HepG2 (cell line): ENCODE measurements around the gene ARHGAP11B.
"Not testable (repeated sequence)": the region's sequence is repeated elsewhere in the genome, so short reads cannot be mapped to it uniquely, and the experiment has no call there.

Experiments
- CTCF ChIP-seq: sonication (generic); formaldehyde crosslinking; IDR thresholded peaks from 2 replicates; pipeline ENCODE4 v1.5.0; 2020; ENCODE audit warnings: mild to moderate bottlenecking, missing genetic modification reagents, moderate library complexity
- FOXP4 ChIP-seq: sonication (generic); formaldehyde crosslinking; IDR thresholded peaks from 2 replicates; pipeline ENCODE4 v1.4.0; 2020; ENCODE audit warnings: missing genetic modification reagents
- IRF2 ChIP-seq: IDR thresholded peaks from 2 replicates; pipeline ENCODE4 v1.6.1; 2018; ENCODE audit warnings: missing genetic modification reagents, missing compliant biosample characterization
- NFIC ChIP-seq: IDR thresholded peaks from 2 replicates; pipeline ENCODE4 v1.6.1; 2012; ENCODE audit warnings: mild to moderate bottlenecking, low read length, inconsistent platforms
- ZFYVE20 ChIP-seq: sonication (generic); formaldehyde crosslinking; IDR thresholded peaks from 2 replicates; pipeline ENCODE4 v1.8.0; 2023; ENCODE audit warnings: low read depth, mild to moderate bottlenecking, moderate library complexity, missing genetic modification reagents, borderline replicate concordance

GRCh38 chr15:30675891-30676290 is 50.0 kb downstream of the ARHGAP11B start:
- TF ChIP-seq NFIC; FOXP4 (CRISPR knock-in tag); CTCF; ZFYVE20 (CRISPR knock-in tag); IRF2: not testable (repeated sequence)
